ENCODE data around the gene TBC1D9. TPM values are rescaled to one million over a fixed set of nuclear protein-coding genes. Genes with fewer than 3 reads are reported as not detected.
A peak's percentile ranks its signal among the peaks of the same experiment; 100 is the strongest.

Gene TBC1D9
- total and polyA plus RNA-seq, 2 of the 13 experiments (the other 11 are each of a cell fraction or from before 2014, with no cell fraction given): 11.9 to 12.2 TPM

GRCh38 chr4:140642674-140643437, 113.3 kb downstream of the TBC1D9 start:
- POLR2A ChIA-PET: interaction anchor here (0.9 to 2.2 kb wide), 4 partner anchors 19 to 270 kb away, joined by 5 to 16 read pairs (median 6); partner anchors contain the start of genes ELMOD2, SCOC and TBC1D9
- no peaks in the 10 kb centered on the region for H3K79me2 ChIP-seq (ENCODE audit: insufficient read depth, low read length)
- no peaks in the 10 kb centered on the region for H4K20me1 ChIP-seq (ENCODE audit: insufficient read depth, low read length)
- ATAC-seq (no peak), DNase-seq (ENCODE audit: low spot score) (no peak), FAIRE-seq (no peak)
- peaks cover 8 to 10% of the 10 kb centered on the region in 2 experiments; a peak in 3 of 5 replicates for H3K36me3 ChIP-seq (replicated peaks in 1 of 2; ENCODE audit: control insufficient read depth in 1 of 2, insufficient read depth in 2 of 2, low read length in 2 of 2)
- H3K4me2 ChIP-seq (ENCODE audit: low read depth, low read length): peak overlapping the region; percentile 77; the same call in 1 of the 2 replicates
- no TSS peak for BruUV-seq (replicated peaks)
- no peak overlapping the region for H3K9ac ChIP-seq (ENCODE audit: insufficient read depth, low read depth, low read length)
- no peaks in the 10 kb centered on the region for H3K9me3 ChIP-seq (ENCODE audit: low read length)
- CTCF ChIA-PET (ENCODE audit: low intra/inter-chr PET ratio, low total read pairs): no interaction called here
- H2AFZ ChIP-seq (ENCODE audit: low read length): no peak overlapping the region
- no peaks in the 10 kb centered on the region for H3K27me3 ChIP-seq (ENCODE audit: control insufficient read depth in 1 of 2, insufficient read depth in 2 of 2, low read length in 2 of 2)
- in situ Hi-C loops (cut with HindIII; ENCODE audit: extremely low pct_ligation_motif_present, low pct_unique_long_range_greater_than_20kb): loop anchor here (5.0 to 10.0 kb wide), 2 partner anchors 69 to 112 kb away; partner anchors contain the start of gene TBC1D9
- H3K27ac ChIP-seq (ENCODE audit: extremely low read length, insufficient read depth, low read length): peak overlapping the region; percentile 96
- peaks cover 79% of the 10 kb centered on the region for H3K4me1 ChIP-seq (ENCODE audit: insufficient read depth, low read length)
- WGBS (ENCODE audit: low lambda C conversion rate): 97% methylated on average over 23 of the region's 33 CpGs
- no peak overlapping the region for H3K4me3 ChIP-seq (replicated peaks in 1 of 3; ENCODE audit: insufficient read depth in 1 of 3, low read depth in 2 of 3, low read length in 3 of 3)
- intact Hi-C loops (cut with micrococcal nuclease; ENCODE audit: unreplicated experiment): loop anchor here (5.0 kb wide), 1 partner anchor 99 kb away; no protein-coding TSS in a partner anchor
- TF ChIP-seq ZNF556 (CRISPR knock-in tag; IDR thresholded peaks at IDR 0.05; ENCODE audit: borderline replicate concordance): no peak
- no peak for TF ChIP-seq ZNF816 (CRISPR knock-in tag; IDR thresholded peaks at IDR 0.05; ENCODE audit: borderline replicate concordance)
- no peak for TF ChIP-seq MAFK (conservative IDR thresholded peaks at IDR 0.05 in 1 of 2, IDR thresholded peaks at IDR 0.05 in 1 of 2; ENCODE audit: low read length in 2 of 2)
- no peak for TF ChIP-seq IRX3 (CRISPR knock-in tag; IDR thresholded peaks at IDR 0.05; ENCODE audit: borderline replicate concordance, low read depth)
- no peak for TF ChIP-seq ZNF256 (CRISPR knock-in tag; conservative IDR thresholded peaks at IDR 0.05)
- no peak for TF ChIP-seq KDM2A (CRISPR knock-in tag; IDR thresholded peaks at IDR 0.05; ENCODE audit: borderline replicate concordance, low read depth)
- no peak for TF ChIP-seq DMAP1 (CRISPR knock-in tag; IDR thresholded peaks at IDR 0.05)
- TF ChIP-seq ZNF878 (CRISPR knock-in tag; IDR thresholded peaks at IDR 0.05): no peak
- TF ChIP-seq ZBED4 (CRISPR knock-in tag; IDR thresholded peaks at IDR 0.05; ENCODE audit: borderline replicate concordance): no peak
- 0 out of 2 replicates have a peak, but pooled peaks have one; percentile 12 for TF ChIP-seq HDAC2 (CRISPR knock-in tag; IDR thresholded peaks at IDR 0.05)
- TF ChIP-seq PRPF4 (IDR thresholded peaks at IDR 0.05; ENCODE audit: low read depth, low read length, poor library complexity, severe bottlenecking): peak; percentile 58
- TF ChIP-seq HMGXB4 (CRISPR knock-in tag; IDR thresholded peaks at IDR 0.05; ENCODE audit: borderline replicate concordance in 1 of 2, low read depth in 1 of 2): no peak
- TF ChIP-seq ARNT2 (CRISPR knock-in tag; IDR thresholded peaks at IDR 0.05; ENCODE audit: low read depth): no peak
- no peak for TF ChIP-seq IRF1 (CRISPR knock-in tag; IDR thresholded peaks at IDR 0.05; ENCODE audit: low read depth)
- peak; percentile 96 for TF ChIP-seq ZBTB38 (CRISPR knock-in tag; IDR thresholded peaks at IDR 0.05)

Measured in HepG2 (cell line).